Caki2 (cell line): Measurements from ENCODE around the gene RAP1GAP2. TPM values are rescaled to one million over a fixed set of nuclear protein-coding genes. Genes with fewer than 3 reads are reported as not detected.
"Not testable (repeated sequence)": the region's sequence is repeated elsewhere in the genome, so short reads cannot be mapped to it uniquely, and the experiment has no call there.

Source experiments
- DNase-seq: peaks from one replicate; pipeline ENCODE4 v3.0.0-alpha.2; 2015; ENCODE audit warnings: low read depth
- in situ Hi-C: cut with HindIII; loops from 2 replicates; pipeline ENCODE4 v1.10.0; 2016; ENCODE audit warnings: low sequenced_read_pairs, low pct_unique_long_range_greater_than_20kb, mixed read lengths
- total RNA-seq: library from RNA; depleted of rRNA; stranded (reverse); fragments of >200 nt; shearing (Covaris generic); gene quantifications from 2 replicates; pipeline ENCODE4 v1.2.3, GENCODE V29; 2014; ENCODE audit warnings: low replicate concordance

The RAP1GAP2 gene
- total RNA-seq, 1 experiment from 2014 or later = 2.0 TPM

GRCh38 chr17:2804912-2805311 is 8.7 kb downstream of the RAP1GAP2 start:
- DNase-seq = no peak
- in situ Hi-C loops = no loop called here

- in situ Hi-C loops = no loop called here
- no peak for DNase-seq
Measured at GRCh38 chr17:2805961-2806360, 9.7 kb downstream of the RAP1GAP2 start.

DNA sequence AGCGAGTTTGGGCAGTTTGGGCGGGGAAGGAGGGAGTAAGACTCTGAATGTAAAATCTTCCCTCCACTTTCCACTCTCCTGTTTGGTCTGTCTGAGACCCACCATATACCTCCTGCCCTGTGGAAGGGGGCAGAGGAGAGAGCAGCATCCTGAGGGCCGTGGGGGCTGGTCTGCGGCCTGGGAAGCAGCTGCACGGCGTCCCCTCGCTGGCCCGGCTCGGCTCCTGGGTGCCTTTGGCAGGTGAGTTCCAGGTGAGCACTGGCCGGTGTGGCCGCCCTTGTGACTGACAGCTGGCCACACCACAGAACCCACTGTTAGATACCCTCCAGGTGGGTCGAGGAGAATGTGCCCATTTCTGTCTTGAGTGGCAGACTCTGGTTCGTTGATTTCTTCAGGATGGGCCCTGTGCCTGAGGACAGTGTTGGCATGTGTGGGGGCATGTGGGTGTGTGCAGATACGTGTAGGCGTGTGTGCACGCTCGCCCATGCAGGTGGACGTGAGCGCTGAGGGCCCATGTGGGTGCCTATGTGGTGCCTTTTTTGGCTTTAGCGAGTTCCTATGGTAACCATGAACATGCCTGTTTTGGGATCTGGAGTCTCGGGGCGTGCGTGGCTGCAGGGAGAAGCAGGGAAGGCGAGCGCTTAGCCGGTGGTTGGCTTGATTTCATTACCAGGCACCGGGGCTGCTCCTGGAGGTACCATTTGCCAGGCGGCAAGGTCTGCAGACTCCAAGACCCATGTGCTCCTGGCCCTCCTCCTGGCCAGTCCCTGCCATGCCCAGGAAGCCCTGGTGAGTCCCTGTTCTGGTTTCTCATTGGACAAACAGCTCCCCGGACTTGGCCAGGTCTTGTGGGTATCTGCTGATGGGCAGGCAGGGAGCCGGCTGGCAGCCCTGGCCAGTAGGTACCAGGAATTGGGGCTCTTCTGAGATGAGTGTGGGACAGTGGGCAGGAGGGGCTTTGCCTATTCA is 12.4 kb downstream of the RAP1GAP2 start:
- in situ Hi-C loops = no loop called here

GRCh38 chr17:2809337-2809736 is 13.1 kb downstream of the RAP1GAP2 start:
- in situ Hi-C loops = no loop called here
- DNase-seq = no peak

More for the DNA sequence above, 12.4 kb downstream of the RAP1GAP2 start:
- no peak for DNase-seq

DNA sequence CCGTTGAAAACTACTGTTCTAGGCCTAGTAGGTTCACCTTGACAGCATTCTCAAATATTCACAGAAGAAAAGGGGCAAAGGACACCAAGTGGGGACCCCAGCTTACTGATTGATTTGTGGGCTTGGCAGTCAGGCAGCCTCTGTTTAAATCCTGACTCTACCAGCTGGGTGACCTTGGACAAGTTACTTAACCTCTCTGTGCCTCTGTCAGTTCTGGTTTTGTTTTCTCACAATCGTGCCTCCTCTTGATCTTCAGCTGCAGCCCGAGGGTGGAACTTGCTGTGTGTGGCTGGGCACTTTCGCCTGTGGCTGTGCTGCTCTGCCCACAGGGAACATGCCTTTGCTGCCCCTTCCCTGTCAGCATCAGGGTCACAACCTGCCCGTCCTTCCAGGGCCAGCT is 17.8 kb downstream of the RAP1GAP2 start:
- no peak for DNase-seq
- in situ Hi-C loops = no loop called here

DNA sequence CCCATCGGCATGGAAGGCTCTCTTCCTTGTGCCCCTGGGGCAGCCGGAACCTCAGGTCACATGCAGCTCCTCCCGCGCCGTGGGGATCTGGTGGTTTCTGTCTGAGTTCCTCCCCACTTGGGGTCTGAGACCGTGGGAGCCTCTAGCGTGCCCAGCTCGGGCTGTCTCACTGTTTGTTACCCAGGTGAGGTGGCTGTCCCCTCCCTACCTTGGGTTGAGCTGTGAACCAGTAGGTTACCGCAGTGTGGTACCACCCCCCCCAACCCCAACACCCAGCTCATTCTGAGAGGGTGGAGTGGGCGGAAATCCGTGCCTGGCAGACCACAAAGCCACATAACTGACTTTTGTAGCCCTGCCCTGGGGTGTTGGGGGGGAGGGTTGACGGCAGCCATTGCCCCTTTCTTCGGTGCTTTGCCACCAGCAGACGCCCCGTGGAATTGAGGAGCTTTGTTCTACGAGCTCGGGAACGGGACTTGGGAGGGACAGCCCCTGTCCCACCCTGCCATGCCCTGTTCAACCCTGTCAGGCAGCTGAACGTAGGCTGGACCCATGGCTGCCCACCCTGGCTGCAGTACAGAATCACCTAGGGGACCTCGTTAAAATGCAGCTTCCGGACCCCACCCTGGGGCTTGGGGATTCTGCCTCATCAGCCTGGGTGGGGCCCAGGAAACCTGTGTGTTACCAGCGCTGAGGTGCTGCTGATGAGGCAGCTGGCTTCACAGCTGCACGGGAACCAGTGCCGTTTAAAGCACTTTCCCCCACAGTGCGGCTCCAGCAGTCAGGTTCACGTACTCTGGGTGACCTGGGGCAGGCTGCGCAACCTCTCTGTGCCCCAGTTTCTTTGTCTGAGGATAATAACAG is 18.5 kb downstream of the RAP1GAP2 start:
- no peak for DNase-seq
- in situ Hi-C loops = no loop called here

DNA sequence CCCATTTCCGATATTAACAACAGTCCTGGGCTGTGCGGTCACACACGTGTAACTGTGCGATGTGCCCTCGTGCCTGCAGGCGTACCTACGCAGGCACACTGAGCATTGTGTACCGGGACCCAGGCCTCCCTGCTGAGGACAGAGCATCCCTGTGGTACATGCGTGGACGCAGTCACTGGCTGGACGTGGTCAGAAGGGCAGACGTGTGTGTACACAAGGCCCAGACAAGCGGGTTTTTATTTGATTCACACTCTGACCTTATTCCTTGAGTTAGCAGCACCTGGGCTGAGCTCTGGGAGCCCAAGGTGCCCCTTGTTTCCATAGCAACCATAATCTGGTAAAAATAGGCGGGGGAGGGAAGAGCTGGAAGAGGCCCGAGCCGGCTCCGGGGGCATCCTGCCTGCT is 19.5 kb downstream of the RAP1GAP2 start:
- DNase-seq = peak; percentile 62
- in situ Hi-C loops = no loop called here

DNA sequence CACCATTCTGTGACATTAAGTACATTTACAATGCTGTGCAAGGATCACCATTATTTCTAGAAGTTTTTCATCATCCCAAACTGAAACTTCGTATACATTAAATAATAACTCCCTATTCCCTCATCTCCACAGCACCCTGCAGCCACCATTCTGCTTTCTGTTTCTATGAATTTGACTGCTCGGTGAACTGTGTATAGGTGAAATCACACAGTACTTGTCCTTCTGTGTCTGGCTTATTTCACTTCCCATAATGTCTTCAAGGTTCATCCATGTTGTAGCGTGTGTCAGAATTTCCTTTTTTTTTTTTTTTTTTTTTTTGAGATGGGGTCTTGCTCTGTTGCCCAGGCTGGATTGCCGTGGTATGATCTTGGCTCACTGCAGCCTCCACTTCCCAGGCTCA is 20.4 kb downstream of the RAP1GAP2 start:
- DNase-seq = no peak

GRCh38 chr17:2819294-2819693 is 23.1 kb downstream of the RAP1GAP2 start:
- in situ Hi-C loops, DNase-seq: not testable (repeated sequence)

More for the DNA sequence above, 20.4 kb downstream of the RAP1GAP2 start:
- in situ Hi-C loops = no loop called here

DNA sequence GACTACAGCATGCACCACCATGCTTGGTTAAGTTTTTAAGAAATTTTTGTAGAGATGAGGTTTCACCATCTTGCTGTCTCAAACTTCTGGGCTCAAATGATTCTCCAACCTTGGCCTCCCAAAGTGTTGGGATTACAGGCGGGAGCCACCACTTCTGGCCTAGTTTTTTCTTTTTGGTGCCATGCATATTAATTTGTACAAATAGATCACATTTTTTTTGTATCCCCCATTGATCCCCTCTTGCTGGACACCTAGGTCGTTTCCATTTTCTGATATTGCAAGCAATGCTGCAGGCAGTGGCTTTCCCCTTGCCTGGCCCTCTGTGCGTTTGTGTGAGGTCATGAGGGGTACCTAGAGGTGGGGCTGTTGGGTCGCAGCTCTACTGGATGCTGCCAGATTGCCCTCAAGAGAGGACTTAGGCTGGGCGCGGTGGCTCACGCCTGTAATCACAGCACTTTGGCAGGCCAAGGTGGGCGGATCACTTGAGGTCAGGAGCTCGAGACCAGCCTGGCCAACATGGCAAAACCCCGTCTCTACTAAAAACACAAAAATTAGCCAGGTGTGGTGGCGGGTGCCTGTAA is 23.8 kb downstream of the RAP1GAP2 start:
- in situ Hi-C loops = no loop called here
- no peak for DNase-seq

DNA sequence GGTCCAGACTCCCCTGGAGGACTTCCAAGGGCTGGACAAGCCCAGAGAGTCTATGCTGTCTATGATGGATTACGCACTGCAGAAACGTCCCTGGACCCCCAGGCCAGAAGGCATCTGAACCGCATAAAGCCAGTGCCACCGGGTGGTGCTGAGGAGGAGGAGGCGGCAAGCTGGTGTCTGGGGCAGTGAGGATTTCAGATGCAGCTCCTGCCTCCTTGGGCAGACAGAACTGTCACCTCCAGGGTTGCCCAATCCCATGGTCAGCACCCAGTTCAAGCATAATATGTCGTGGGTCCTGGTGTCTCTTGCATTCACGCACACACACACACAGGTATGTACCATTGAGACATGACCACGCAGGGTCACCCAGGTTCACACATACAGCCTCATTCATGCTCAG is 25.6 kb downstream of the RAP1GAP2 start:
- in situ Hi-C loops = no loop called here
- DNase-seq = no peak

GRCh38 chr17:2822358-2822757 is 26.1 kb downstream of the RAP1GAP2 start:
- in situ Hi-C loops = no loop called here
- no peak for DNase-seq

DNA sequence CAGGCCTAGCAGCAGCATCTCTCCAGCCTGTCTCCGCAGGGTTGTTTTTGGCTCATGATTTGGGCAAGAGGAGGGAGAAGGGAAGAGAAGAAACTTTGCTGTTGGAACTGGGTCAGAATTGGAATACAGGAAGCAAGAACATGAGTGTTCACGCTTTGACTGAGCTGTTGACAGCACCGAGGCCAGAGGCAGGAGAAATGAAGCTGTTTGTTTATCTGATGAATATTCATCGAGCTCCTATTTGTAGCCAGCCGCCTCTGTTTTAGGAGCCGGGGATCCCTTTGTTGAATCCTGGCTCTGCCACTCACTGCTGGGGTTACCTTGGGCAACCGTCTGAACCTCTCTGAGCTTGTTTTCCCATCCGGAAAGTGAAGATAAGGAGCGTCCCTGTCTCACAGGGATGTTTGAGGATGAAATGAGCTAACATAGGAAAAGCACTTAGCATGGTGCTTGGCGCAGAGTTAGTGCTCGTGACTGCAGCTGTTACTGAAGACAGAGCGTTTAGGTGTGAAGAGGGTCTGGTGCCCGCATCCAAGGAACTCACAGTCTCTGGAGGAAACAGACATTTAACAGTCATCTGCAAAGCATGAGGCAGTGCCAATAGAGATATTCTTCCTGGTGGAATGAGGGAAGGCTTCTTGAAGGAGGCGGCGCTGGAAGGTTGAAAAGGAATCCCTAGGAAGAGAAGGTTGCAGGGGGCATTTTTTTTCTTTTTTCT is 29.2 kb downstream of the RAP1GAP2 start:
- DNase-seq = no peak

GRCh38 chr17:2828397-2829038 is 32.3 kb downstream of the RAP1GAP2 start:
- in situ Hi-C loops = no loop called here
- DNase-seq = peak; percentile 56

More for the DNA sequence above, 29.2 kb downstream of the RAP1GAP2 start:
- in situ Hi-C loops = no loop called here

GRCh38 chr17:2830678-2831077 is 34.4 kb downstream of the RAP1GAP2 start:
- in situ Hi-C loops = no loop called here
- DNase-seq = no peak

- no peak for DNase-seq
- in situ Hi-C loops = no loop called here
Measured at GRCh38 chr17:2835780-2836179, 39.5 kb downstream of the RAP1GAP2 start.

GRCh38 chr17:2837147-2837561 is 40.9 kb downstream of the RAP1GAP2 start:
- DNase-seq = no peak
- in situ Hi-C loops = no loop called here

DNA sequence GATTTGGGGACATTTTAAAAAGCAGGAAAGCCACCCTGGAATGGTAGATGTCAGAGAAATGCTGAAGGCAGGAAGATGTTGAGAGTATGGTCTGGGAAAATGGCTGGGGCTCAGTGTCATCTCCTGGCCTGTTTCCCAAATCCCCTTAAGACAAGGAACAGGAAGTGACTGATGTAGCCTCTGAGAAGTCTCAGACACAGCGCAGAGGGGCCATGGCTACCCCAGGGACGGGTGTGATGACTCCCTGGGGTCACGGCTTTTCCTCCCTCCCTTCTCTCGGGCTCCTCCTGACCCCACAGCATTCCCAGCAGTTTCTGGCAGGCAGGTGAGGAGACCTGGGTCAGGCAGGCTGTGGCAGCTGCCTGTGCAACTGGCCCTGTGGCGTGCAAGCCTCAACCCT is 45.4 kb downstream of the RAP1GAP2 start:
- no peak for DNase-seq
- in situ Hi-C loops = no loop called here
